ENCODE results near the gene EXOC6B.

Gene EXOC6B

DNA sequence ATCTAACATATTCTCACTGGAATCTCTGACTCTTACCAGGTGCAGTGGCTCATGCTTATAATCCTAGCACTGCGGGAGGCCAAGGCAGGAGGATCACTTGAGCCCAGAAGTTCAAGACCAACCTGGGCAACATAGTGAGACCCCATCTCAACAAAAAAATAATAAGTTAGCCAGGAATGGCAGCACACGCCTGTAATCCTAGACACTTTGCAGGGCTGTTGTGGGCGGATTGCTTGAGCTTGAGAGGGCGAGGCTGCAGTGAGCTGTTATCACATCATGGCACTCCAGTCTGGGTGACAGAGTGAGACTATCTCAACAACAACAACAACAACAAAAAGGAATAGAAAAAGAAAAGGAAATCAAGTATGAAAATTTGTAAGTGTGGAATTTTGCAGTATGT, 371.6 kb downstream of the EXOC6B start:
- ATAC-seq: no peak
- TF ChIP-seq ISL1 (CRISPR knock-in tag; IDR thresholded peaks at IDR 0.05) (no peak), CSDC2 (CRISPR knock-in tag; IDR thresholded peaks at IDR 0.05) (no peak), ZNF70 (CRISPR knock-in tag; IDR thresholded peaks at IDR 0.05) (no peak), ZNF8 (CRISPR knock-in tag; IDR thresholded peaks at IDR 0.05) (no peak), ZFP3 (CRISPR knock-in tag; IDR thresholded peaks at IDR 0.05) (no peak), ZC3H10 (CRISPR knock-in tag; IDR thresholded peaks at IDR 0.05) (no peak), TOX (CRISPR knock-in tag; IDR thresholded peaks at IDR 0.05; ENCODE audit: borderline replicate concordance) (no peak), RARB (CRISPR knock-in tag; IDR thresholded peaks at IDR 0.05) (no peak), BACH2 (CRISPR knock-in tag; IDR thresholded peaks at IDR 0.05; ENCODE audit: borderline replicate concordance) (no peak), PPARA (CRISPR knock-in tag; IDR thresholded peaks at IDR 0.05; ENCODE audit: borderline replicate concordance) (no peak), ARNTL (CRISPR knock-in tag; IDR thresholded peaks at IDR 0.05; ENCODE audit: borderline replicate concordance, low read depth) (no peak), ZFP30 (CRISPR knock-in tag; IDR thresholded peaks at IDR 0.05) (no peak), OSR1 (CRISPR knock-in tag; IDR thresholded peaks at IDR 0.05) (no peak)
- TF ChIP-seq, protein P1, sequence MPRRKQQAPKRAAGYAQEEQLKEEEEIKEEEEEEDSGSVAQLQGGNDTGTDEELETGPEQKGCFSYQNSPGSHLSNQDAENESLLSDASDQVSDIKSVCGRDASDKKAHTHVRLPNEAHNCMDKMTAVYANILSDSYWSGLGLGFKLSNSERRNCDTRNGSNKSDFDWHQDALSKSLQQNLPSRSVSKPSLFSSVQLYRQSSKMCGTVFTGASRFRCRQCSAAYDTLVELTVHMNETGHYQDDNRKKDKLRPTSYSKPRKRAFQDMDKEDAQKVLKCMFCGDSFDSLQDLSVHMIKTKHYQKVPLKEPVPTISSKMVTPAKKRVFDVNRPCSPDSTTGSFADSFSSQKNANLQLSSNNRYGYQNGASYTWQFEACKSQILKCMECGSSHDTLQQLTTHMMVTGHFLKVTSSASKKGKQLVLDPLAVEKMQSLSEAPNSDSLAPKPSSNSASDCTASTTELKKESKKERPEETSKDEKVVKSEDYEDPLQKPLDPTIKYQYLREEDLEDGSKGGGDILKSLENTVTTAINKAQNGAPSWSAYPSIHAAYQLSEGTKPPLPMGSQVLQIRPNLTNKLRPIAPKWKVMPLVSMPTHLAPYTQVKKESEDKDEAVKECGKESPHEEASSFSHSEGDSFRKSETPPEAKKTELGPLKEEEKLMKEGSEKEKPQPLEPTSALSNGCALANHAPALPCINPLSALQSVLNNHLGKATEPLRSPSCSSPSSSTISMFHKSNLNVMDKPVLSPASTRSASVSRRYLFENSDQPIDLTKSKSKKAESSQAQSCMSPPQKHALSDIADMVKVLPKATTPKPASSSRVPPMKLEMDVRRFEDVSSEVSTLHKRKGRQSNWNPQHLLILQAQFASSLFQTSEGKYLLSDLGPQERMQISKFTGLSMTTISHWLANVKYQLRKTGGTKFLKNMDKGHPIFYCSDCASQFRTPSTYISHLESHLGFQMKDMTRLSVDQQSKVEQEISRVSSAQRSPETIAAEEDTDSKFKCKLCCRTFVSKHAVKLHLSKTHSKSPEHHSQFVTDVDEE (CRISPR knock-in tag; IDR thresholded peaks at IDR 0.05): no peak
- TF ChIP-seq, protein P2, sequence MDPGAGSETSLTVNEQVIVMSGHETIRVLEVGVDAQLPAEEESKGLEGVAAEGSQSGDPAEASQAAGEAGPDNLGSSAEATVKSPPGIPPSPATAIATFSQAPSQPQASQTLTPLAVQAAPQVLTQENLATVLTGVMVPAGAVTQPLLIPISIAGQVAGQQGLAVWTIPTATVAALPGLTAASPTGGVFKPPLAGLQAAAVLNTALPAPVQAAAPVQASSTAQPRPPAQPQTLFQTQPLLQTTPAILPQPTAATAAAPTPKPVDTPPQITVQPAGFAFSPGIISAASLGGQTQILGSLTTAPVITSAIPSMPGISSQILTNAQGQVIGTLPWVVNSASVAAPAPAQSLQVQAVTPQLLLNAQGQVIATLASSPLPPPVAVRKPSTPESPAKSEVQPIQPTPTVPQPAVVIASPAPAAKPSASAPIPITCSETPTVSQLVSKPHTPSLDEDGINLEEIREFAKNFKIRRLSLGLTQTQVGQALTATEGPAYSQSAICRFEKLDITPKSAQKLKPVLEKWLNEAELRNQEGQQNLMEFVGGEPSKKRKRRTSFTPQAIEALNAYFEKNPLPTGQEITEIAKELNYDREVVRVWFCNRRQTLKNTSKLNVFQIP (CRISPR knock-in tag; IDR thresholded peaks at IDR 0.05; ENCODE audit: borderline replicate concordance, low read depth): no peak
- TF ChIP-seq, protein P3, sequence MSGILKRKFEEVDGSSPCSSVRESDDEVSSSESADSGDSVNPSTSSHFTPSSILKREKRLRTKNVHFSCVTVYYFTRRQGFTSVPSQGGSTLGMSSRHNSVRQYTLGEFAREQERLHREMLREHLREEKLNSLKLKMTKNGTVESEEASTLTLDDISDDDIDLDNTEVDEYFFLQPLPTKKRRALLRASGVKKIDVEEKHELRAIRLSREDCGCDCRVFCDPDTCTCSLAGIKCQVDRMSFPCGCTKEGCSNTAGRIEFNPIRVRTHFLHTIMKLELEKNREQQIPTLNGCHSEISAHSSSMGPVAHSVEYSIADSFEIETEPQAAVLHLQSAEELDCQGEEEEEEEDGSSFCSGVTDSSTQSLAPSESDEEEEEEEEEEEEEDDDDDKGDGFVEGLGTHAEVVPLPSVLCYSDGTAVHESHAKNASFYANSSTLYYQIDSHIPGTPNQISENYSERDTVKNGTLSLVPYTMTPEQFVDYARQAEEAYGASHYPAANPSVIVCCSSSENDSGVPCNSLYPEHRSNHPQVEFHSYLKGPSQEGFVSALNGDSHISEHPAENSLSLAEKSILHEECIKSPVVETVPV (CRISPR knock-in tag; IDR thresholded peaks at IDR 0.05): no peak
- TF ChIP-seq, protein P4, sequence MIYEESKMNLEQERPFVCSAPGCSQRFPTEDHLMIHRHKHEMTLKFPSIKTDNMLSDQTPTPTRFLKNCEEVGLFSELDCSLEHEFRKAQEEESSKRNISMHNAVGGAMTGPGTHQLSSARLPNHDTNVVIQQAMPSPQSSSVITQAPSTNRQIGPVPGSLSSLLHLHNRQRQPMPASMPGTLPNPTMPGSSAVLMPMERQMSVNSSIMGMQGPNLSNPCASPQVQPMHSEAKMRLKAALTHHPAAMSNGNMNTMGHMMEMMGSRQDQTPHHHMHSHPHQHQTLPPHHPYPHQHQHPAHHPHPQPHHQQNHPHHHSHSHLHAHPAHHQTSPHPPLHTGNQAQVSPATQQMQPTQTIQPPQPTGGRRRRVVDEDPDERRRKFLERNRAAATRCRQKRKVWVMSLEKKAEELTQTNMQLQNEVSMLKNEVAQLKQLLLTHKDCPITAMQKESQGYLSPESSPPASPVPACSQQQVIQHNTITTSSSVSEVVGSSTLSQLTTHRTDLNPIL (CRISPR knock-in tag; IDR thresholded peaks at IDR 0.05; ENCODE audit: low read depth): no peak

DNA sequence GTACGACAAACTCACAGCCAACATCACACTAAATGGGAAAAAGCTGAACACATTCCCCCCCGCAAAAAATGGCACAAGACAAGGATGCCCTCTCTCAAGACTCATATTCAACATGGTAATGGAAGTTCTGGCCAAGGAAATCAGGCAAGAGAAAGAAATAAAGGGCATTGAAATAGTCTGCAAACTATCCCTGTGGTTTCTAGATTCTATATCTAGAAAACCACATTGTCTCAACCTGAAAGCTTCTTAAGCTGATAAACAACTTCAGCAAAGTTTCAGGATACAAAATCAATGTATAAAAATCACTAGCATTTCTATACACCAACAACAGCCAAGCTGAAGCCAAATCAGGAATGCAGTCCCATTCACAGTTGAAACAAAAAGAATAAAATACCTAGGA, 383.6 kb downstream of the EXOC6B start:
- ATAC-seq: no peak

More for the DNA sequence above, 383.6 kb downstream of the EXOC6B start:
- TF ChIP-seq OSR1 (CRISPR knock-in tag; IDR thresholded peaks at IDR 0.05) (no peak), ISL1 (CRISPR knock-in tag; IDR thresholded peaks at IDR 0.05) (no peak), ZNF565 (CRISPR knock-in tag; conservative IDR thresholded peaks at IDR 0.05; ENCODE audit: low read depth) (no peak), ZNF8 (CRISPR knock-in tag; IDR thresholded peaks at IDR 0.05) (no peak), ZFP30 (CRISPR knock-in tag; IDR thresholded peaks at IDR 0.05) (no peak), TCF4 (CRISPR knock-in tag; IDR thresholded peaks at IDR 0.05; ENCODE audit: borderline replicate concordance) (no peak), GLIS3 (CRISPR knock-in tag; IDR thresholded peaks at IDR 0.05) (no peak), BACH2 (CRISPR knock-in tag; IDR thresholded peaks at IDR 0.05; ENCODE audit: borderline replicate concordance) (no peak), CSDC2 (CRISPR knock-in tag; IDR thresholded peaks at IDR 0.05) (no peak), SNAI2 (CRISPR knock-in tag; IDR thresholded peaks at IDR 0.05) (no peak), ZFP3 (CRISPR knock-in tag; IDR thresholded peaks at IDR 0.05) (no peak), RARB (CRISPR knock-in tag; IDR thresholded peaks at IDR 0.05) (no peak), ESRRG (CRISPR knock-in tag; IDR thresholded peaks at IDR 0.05) (no peak)
- TF ChIP-seq, protein P2 (CRISPR knock-in tag; IDR thresholded peaks at IDR 0.05; ENCODE audit: borderline replicate concordance, low read depth): no peak
- TF ChIP-seq, protein P4 (CRISPR knock-in tag; IDR thresholded peaks at IDR 0.05; ENCODE audit: low read depth): no peak
- TF ChIP-seq, protein P1 (CRISPR knock-in tag; IDR thresholded peaks at IDR 0.05): no peak

Measured in SK-N-SH treated with all-trans-retinoic acid at 6 μM for 48 hours (cell line).